ENCODE measurements around the gene CGN.

- no peak for TF ChIP-seq POLR2A (IDR thresholded peaks at IDR 0.05)
- no peak for TF ChIP-seq CTCF (IDR thresholded peaks at IDR 0.05)
- TF ChIP-seq EP300 (IDR thresholded peaks at IDR 0.05), result no peak
- TF ChIP-seq POLR2AphosphoS5 (IDR thresholded peaks at IDR 0.05), result no peak
Observed at GRCh38 chr1:151547900-151548230, 36.7 kb downstream of the CGN start.
